PC-3 (cell line): ENCODE results near the gene DLG2.

Experiments
- EZH2 ChIP-seq: fragments of 300-600 bp; sonication (generic); IDR thresholded peaks from one replicate; pipeline ENCODE4 v1.6.1; 2017; ENCODE audit warnings: antibody characterized with exemption, mild to moderate bottlenecking, low read length; ENCODE audit not compliant: unreplicated experiment
- EZH2phosphoT487 ChIP-seq: fragments of 300-600 bp; sonication (generic); IDR thresholded peaks from 2 replicates; pipeline ENCODE4 v1.6.1; 2018; ENCODE audit warnings: mild to moderate bottlenecking, antibody characterized with exemption, low read length, borderline replicate concordance
- TF ChIP-seq, protein P1 (sequence below): fragments of 300-600 bp; sonication (generic); conservative IDR thresholded peaks from 2 replicates; pipeline ENCODE4 v1.5.1; 2017; ENCODE audit warnings: antibody characterized with exemption, low read depth, mild to moderate bottlenecking, low read length

DNA sequence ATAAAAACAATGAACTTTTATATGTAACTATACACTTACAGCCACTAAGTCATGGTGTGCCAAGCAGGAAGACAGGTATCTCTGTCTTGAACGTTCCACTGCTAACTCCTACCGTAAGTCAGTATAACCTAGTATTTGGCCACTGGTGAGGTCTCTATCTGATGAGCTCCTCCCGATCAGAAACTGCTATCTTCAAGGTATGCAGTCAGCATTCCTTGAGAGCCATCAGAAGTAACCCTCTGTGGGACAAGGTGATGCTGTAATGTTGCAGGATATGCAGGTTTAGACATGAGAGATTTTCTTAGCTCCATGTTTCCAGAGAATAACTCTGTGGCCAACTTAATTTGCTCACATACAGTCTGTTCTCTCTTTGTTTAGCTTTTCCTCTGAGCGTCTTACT lies 1943.1 kb downstream of the DLG2 start:
- TF ChIP-seq, protein P1, sequence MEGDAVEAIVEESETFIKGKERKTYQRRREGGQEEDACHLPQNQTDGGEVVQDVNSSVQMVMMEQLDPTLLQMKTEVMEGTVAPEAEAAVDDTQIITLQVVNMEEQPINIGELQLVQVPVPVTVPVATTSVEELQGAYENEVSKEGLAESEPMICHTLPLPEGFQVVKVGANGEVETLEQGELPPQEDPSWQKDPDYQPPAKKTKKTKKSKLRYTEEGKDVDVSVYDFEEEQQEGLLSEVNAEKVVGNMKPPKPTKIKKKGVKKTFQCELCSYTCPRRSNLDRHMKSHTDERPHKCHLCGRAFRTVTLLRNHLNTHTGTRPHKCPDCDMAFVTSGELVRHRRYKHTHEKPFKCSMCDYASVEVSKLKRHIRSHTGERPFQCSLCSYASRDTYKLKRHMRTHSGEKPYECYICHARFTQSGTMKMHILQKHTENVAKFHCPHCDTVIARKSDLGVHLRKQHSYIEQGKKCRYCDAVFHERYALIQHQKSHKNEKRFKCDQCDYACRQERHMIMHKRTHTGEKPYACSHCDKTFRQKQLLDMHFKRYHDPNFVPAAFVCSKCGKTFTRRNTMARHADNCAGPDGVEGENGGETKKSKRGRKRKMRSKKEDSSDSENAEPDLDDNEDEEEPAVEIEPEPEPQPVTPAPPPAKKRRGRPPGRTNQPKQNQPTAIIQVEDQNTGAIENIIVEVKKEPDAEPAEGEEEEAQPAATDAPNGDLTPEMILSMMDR, result no peak
- TF ChIP-seq EZH2 (no peak), EZH2phosphoT487 (no peak)
